ENCODE measurements around the gene PNMA6E. TPM values are rescaled to one million over a fixed set of nuclear protein-coding genes. Genes with fewer than 3 reads are reported as not detected.

PNMA6E gene
- total RNA-seq (2014; rRNA removed; shearing (Covaris generic)) = not detected in 2 replicates

- DNase-seq = no peak
- Histone ChIP-seq H3K27me3 (ENCODE audit: control insufficient read depth, insufficient read depth, low read length) (no peaks in the 10 kb centered on the region), H3K4me3 (ENCODE audit: insufficient read depth, low read depth, low read length) (no peak within 1 kb of the TSS), H3K36me3 (replicated peaks; ENCODE audit: control insufficient read depth, insufficient read depth, low read length) (no peaks in the 10 kb centered on the region)
Measured at GRCh38 chrX:153401133-153401764, at the start of gene PNMA6E. PNMA6E (minus strand) TSS chrX:153401350; CDS start chrX:153398849, 2,501 bp downstream.

- peak; percentile 20 for DNase-seq
- no peaks in the 10 kb centered on the region for H3K27me3 ChIP-seq (ENCODE audit: control insufficient read depth, insufficient read depth, low read length)
- H3K36me3 ChIP-seq (replicated peaks; ENCODE audit: control insufficient read depth, insufficient read depth, low read length) = no peaks in the 10 kb centered on the region; the same call in 1 of the 2 replicates
- no peak overlapping the region for H3K4me3 ChIP-seq (ENCODE audit: insufficient read depth, low read depth, low read length)
Measured at GRCh38 chrX:153450949-153451277, 49.8 kb upstream of the PNMA6E start.

- no peaks in the 10 kb centered on the region; the same call in 1 of the 2 replicates for H3K36me3 ChIP-seq (replicated peaks; ENCODE audit: control insufficient read depth, insufficient read depth, low read length)
- H3K27me3 ChIP-seq (ENCODE audit: control insufficient read depth, insufficient read depth, low read length) = no peaks in the 10 kb centered on the region
- peak; percentile 35 for DNase-seq
Measured at GRCh38 chrX:153450114-153450948, 49.2 kb upstream of the PNMA6E start.

GRCh38 chrX:153449368-153450113, 48.4 kb upstream of the PNMA6E start:
- H3K4me3 ChIP-seq (ENCODE audit: insufficient read depth, low read depth, low read length) = no peak overlapping the region
- no peaks in the 10 kb centered on the region for H3K27me3 ChIP-seq (ENCODE audit: control insufficient read depth, insufficient read depth, low read length)
- no peaks in the 10 kb centered on the region; the same call in 1 of the 2 replicates for H3K36me3 ChIP-seq (replicated peaks; ENCODE audit: control insufficient read depth, insufficient read depth, low read length)
- DNase-seq = no peak

More at GRCh38 chrX:153450114-153450948, 49.2 kb upstream of the PNMA6E start:
- H3K4me3 ChIP-seq (ENCODE audit: insufficient read depth, low read depth, low read length) = no peak overlapping the region

GRCh38 chrX:153448556-153449367, 47.6 kb upstream of the PNMA6E start:
- no peak overlapping the region for H3K4me3 ChIP-seq (ENCODE audit: insufficient read depth, low read depth, low read length)
- H3K36me3 ChIP-seq (replicated peaks; ENCODE audit: control insufficient read depth, insufficient read depth, low read length) = no peaks in the 10 kb centered on the region; the same call in 1 of the 2 replicates
- no peaks in the 10 kb centered on the region for H3K27me3 ChIP-seq (ENCODE audit: control insufficient read depth, insufficient read depth, low read length)
- DNase-seq = peak; percentile 43

- no peak overlapping the region for H3K4me3 ChIP-seq (ENCODE audit: insufficient read depth, low read depth, low read length)
- no peak for DNase-seq
- no peaks in the 10 kb centered on the region; the same call in 1 of the 2 replicates for H3K36me3 ChIP-seq (replicated peaks; ENCODE audit: control insufficient read depth, insufficient read depth, low read length)
- no peaks in the 10 kb centered on the region for H3K27me3 ChIP-seq (ENCODE audit: control insufficient read depth, insufficient read depth, low read length)
Measured at GRCh38 chrX:153447581-153447960, 46.4 kb upstream of the PNMA6E start.

GRCh38 chrX:153446950-153447580, 45.9 kb upstream of the PNMA6E start:
- DNase-seq = peak; percentile 51
- H3K4me3 ChIP-seq (ENCODE audit: insufficient read depth, low read depth, low read length) = no peak overlapping the region
- no peaks in the 10 kb centered on the region; the same call in 1 of the 2 replicates for H3K36me3 ChIP-seq (replicated peaks; ENCODE audit: control insufficient read depth, insufficient read depth, low read length)
- H3K27me3 ChIP-seq (ENCODE audit: control insufficient read depth, insufficient read depth, low read length) = no peaks in the 10 kb centered on the region

- Histone ChIP-seq H3K4me3 (ENCODE audit: insufficient read depth, low read depth, low read length) (no peak overlapping the region), H3K36me3 (replicated peaks; ENCODE audit: control insufficient read depth, insufficient read depth, low read length) (no peaks in the 10 kb centered on the region; the same call in 1 of the 2 replicates), H3K27me3 (ENCODE audit: control insufficient read depth, insufficient read depth, low read length) (no peaks in the 10 kb centered on the region)
- no peak for DNase-seq
Measured at GRCh38 chrX:153446636-153446936, 45.4 kb upstream of the PNMA6E start.

GRCh38 chrX:153445856-153446635, 44.9 kb upstream of the PNMA6E start, which contains the start of gene TREX2:
TREX2 (minus strand) TSS chrX:153446056; CDS start chrX:153445430, 626 bp downstream.
- no peaks in the 10 kb centered on the region for H3K27me3 ChIP-seq (ENCODE audit: control insufficient read depth, insufficient read depth, low read length)

GRCh38 chrX:153445106-153445855, 44.1 kb upstream of the PNMA6E start:
- Histone ChIP-seq H3K36me3 (replicated peaks; ENCODE audit: control insufficient read depth, insufficient read depth, low read length) (no peaks in the 10 kb centered on the region), H3K4me3 (ENCODE audit: insufficient read depth, low read depth, low read length) (no peak overlapping the region), H3K27me3 (ENCODE audit: control insufficient read depth, insufficient read depth, low read length) (no peaks in the 10 kb centered on the region)
- DNase-seq = peak; percentile 55

More at GRCh38 chrX:153445856-153446635, 44.9 kb upstream of the PNMA6E start, which contains the start of gene TREX2:
- Histone ChIP-seq H3K36me3 (replicated peaks; ENCODE audit: control insufficient read depth, insufficient read depth, low read length) (no peaks in the 10 kb centered on the region), H3K4me3 (ENCODE audit: insufficient read depth, low read depth, low read length) (no peak within 1 kb of the TSS)
- DNase-seq = peak; percentile 60

- no peaks in the 10 kb centered on the region for H3K27me3 ChIP-seq (ENCODE audit: control insufficient read depth, insufficient read depth, low read length)
- DNase-seq = peak; percentile 61
- no peak overlapping the region for H3K4me3 ChIP-seq (ENCODE audit: insufficient read depth, low read depth, low read length)
- H3K36me3 ChIP-seq (replicated peaks; ENCODE audit: control insufficient read depth, insufficient read depth, low read length) = no peaks in the 10 kb centered on the region
Measured at GRCh38 chrX:153444333-153445011, 43.3 kb upstream of the PNMA6E start.
